GM19240 (cell line): ENCODE data around the gene ANO1.

Source experiments
- DNase-seq: peaks from one replicate; pipeline ENCODE4 v3.0.0; 2011; ENCODE audit warnings: low spot score; ENCODE audit not compliant: insufficient read length

Gene ANO1

DNA sequence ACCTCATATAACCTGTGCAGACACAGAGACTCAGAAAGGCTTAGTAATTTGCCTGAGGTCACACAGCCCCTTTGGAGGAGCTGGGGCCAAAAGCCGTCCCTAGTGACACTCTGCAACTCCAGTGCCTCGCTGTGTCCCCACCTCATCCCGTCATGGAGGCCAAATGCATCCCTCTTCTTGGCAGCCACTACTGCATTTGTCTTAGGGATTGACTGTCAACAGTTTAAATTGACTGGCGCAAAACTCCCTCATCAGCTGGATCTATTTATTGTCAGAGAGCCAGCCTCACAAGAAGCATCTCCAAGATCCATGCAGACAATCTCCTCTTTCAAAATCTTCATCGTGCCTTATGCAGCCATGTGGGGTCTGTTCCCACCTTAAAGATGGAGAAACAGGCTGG lies 35.7 kb downstream of the ANO1 start:
- DNase-seq: no peak

DNA sequence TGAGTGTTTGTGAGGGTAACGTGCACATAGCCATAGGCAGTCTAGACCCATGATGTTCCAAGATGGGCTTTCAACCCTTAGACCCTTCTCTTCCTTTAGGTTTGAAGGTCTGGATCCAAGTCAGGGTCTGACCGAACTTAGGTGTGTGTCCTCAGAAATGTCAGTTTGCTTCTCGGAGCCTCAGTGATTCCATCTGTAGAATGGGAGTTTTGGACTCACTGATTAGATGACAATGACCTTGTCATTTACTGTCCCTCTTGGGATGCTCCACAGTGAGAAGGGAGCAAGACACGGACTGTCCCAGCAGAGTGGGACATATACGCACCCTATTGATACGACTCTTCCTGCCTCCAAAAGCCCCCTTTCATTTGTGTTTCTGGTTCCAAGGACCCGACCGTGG lies 37.7 kb downstream of the ANO1 start:
- no peak for DNase-seq

DNA sequence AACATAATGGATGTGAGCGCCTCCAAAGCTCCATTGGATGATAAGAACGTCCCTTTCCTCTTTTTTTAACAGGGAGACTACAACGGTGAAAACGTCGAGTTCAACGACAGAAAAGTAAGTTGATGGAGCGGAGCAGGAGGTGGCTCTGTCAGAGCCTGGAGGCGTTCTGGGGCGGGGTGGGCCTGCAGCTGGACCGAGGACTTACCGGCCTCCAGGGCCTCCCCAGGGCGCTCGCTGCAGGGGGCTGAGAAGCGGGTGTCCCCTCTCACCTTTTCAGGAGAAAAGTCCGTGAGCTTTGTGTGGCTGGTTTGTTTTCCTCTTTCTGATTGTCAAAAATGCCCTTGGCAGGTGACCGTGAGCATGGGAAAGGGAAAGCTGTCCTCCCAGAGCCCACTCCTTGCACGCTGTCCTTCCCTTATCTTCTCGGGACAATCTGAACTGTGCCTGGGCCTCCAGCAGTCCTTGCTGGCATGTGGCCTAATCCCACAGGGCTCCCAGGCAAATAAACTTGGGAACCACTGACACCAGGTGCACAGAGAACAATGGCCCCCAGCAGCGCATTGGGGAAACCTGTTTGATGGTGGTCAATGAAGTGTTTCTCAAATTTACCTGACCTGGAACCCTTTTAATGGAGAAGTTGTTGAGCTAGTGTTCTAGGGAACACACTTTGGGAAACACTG lies 38.4 kb downstream of the ANO1 start:
- no peak for DNase-seq

DNA sequence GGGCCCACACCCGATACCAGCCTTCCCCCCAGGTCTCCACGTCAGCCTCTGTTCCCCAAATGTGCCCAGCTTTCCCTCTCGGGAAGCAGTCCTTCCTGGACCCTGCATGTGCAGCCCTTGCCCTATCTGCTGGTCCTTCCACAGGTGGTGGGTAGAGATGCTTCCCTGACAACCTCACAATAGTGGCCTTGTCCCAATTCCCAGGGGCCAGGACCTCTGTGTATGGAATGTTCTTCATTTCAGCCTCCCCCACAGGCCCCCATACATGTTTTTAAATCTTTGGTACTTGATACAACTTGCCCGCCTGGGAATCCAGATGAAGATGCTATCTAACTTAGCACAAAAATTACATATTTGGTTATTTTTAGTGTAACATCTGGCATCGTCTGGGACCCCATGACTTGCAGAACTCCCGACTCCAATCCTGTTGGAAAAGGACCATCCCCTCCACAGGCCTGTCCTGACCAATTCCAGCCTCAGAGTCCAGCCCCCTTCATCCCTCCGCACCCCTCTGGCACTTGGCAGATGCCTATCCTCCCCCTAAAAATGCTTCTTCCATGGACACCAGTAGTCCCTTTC lies 39.5 kb downstream of the ANO1 start:
- DNase-seq: no peak

DNA sequence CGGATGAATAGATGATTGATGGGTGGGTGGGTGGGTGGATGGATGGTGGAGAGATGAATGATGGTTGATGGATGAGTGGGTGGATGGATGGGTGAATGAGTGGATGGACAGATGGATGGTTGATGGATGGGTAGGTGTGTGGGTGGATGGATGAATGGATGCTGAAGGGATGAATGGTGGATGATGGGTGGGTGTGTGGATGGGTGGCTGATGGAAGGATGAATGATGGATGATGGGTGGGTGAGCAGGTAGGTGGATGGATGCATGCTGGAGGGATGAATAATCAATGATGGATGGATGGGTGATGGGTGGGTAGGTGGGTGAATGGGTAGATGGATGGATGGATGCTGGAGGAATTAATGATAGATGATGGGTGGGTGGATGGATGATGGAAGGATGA lies 40.5 kb downstream of the ANO1 start:
- DNase-seq: no peak

DNA sequence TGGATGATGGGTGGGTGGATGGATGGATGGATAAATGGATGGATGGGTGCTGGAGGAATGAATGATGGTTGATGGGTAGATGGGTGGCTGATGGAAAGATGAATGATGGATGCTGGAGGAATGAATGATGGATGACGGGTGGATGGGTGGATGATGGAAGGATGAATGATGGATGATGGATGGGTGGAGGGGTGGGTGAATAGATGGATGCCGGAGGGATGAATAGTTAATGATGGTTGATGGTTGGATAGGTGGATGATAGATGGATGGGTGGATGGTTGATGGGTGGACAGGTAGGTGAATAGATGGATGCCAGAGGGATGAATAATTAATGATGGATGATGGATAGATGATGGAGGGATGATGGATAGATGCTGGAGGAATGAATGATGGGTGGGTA lies 41.4 kb downstream of the ANO1 start:
- no peak for DNase-seq

DNA sequence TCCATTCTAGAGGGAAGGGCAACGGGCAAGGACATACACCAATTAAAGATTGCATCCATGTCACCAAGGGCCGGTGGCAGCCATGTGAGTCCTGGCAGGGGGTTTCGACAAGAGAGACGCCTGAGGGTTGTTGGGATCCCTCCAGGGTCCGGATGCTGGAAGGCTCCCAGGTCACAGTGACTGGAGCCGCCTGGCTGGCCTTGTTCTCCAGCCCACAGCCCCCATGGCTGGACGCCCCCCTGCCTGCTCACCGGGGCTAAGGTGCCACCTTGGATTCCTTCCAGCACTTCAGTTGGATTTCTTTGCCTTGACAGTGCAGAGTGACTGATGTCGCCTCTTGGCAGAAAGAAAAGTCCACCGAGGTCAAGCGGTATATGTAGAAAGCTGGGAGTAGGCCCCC lies 42.6 kb downstream of the ANO1 start:
- no peak for DNase-seq

DNA sequence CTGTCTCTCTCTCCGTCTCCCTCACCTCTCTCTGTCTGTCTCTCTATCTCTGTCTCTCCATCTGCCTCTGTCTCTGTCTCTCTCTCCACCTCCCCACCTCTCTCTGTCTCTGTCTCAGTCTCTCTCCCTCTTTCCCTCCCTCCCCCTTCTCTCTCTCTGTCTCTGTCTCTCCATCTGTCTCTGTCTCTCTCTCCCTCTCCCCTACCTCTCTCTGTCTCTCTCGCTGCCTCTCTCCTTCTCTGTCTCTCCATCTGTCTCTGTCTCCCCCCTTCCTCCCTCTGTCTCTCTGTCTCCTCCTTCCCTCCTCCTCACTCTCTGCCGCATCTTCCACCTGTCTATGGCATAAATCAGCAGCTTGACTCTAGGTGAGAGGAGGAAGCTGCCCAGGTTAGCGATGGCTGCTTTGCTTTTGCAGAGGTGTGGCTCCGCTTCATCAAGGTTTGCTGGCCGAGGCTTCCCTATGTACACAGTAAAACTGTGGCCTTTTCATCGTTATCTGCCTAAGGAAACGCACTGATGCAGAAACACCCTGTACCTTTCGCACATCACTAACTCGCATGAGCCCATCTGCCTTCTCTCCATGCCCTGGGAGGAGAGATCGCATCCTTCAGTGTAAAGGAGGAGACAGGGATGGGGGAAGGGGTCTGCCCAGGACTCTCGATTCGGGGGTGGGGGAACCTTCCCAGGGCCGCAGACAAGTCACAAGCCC lies 44.5 kb downstream of the ANO1 start:
- no peak for DNase-seq

DNA sequence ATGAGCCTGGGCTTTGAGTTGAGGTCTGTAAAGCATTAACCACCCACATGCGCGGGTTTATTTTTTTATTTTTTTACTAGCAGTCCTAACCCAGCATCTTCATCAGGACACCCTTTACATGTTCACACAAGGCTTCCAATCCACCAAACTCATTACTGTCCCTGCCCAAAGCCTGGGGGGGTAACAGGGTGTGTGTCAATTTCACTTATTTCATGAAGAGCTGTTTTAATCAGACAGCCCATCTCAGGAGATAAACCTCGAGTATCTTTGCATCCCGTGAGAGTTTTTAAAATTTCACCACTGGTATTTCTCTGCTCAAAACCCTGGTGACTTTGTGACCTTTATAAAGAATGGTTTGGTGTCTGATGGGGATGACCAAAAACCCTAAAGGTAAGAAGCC lies 45.6 kb downstream of the ANO1 start:
- DNase-seq: no peak

DNA sequence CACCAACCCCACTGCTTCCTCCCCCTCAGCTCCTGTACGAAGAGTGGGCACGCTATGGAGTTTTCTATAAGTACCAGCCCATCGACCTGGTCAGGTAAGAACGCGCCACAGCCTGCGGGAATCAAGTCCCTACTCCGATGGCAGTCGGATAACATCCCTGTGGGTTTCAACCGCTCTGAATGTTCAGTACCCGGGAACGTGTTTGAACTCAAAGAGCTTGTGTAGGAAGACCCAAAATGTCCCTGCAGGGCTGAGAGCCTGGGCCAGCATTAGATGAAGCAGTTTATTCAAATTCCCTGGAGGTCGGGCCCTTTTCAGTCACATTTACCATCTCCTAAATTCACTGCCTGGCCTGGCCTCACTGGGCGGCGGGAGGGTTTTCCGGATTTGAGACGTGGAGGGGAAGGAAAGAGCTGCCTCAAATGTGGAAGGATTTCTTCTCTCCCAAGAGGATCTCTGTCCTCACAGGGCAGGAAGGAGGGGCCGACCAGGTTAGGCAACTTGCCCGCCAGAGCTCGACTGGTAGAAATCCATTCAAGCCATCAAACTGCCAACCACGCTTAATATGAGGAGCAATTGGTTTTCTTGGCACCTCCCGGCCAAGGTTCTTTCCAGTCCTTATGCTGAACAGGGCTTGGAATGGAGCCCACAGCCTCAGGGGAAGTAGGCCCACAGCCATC lies 46.3 kb downstream of the ANO1 start:
- DNase-seq: no peak

DNA sequence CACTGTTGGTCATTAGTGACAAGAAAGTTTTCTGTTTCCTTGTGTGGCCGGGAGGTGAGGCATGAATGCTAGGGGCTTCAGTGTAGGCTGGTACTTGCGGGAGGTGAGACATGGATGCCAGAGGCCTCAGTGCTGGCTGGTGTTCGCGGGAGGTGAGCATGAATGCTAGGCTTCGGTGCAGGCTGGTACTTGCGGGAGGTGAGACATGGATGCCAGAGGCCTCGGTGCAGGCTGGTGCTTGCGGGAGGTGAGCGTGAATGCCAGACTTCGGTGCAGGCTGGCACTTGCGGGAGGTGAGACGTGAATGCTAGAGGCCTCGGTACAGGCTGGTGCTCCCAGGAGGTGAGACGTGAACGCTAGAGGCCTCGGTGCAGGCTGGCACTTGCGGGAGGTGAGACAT lies 48.4 kb downstream of the ANO1 start:
- DNase-seq: no peak

DNA sequence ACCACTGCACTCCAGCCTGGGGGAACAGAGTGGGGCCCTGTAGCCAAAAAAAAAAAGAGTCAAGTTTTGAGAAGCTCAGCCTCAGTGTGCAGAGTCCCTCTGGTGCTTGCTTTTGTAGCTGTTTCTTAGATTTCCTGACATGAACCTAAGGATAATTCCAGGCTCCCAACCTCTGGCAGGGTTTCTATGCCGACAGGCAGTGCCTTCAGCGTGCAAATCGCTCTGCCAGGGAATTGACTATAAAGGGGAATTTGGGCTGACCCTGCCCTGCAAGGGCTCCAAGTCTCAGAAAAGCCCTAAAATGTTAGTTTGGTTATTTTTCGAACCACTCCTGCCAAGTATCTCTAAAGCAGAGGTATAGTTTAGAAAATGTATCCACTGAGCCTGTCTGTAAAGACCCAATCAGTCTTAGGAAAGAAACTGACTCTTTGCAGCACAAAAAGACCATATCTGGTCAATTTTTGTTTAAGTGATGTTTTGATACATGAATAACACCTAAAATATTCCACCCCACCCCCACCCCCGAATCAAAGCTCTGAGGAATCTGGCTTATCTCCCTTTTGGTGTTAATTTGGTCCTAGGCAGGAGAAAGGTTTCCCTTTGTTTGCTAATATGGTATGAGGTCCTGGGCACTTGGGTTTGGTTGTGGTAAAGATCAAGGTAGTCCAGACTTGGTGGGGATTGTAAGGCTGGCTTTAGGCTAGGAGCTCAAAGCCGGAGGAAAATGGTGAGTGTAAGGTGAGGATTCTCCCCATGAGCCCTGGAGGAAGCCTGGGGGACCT lies 49.7 kb downstream of the ANO1 start:
- DNase-seq: no peak

DNA sequence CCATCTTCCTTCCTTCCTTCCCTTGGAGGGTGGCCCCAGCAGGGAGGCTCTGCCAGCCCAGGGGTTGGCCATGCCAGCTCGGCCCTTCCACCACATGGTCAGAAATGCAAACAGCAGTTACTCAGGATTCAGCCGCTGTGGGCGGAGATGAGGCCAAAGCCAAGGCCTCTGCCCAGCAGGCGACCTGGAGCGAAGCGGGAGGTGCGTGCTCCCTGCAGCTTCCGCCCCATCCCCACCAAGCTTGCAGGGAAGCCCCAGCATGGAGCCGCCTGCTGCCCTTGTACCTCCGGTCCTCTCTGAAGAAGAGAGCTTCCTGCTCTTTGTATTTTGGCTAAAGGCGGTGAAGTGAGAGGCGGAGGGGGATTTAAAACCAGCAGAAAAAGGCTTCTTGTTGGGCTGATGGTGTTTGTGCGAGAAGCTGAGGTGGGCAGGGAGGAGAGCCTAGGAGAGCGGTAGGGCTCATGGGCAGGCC lies 50.4 kb downstream of the ANO1 start:
- DNase-seq: no peak

DNA sequence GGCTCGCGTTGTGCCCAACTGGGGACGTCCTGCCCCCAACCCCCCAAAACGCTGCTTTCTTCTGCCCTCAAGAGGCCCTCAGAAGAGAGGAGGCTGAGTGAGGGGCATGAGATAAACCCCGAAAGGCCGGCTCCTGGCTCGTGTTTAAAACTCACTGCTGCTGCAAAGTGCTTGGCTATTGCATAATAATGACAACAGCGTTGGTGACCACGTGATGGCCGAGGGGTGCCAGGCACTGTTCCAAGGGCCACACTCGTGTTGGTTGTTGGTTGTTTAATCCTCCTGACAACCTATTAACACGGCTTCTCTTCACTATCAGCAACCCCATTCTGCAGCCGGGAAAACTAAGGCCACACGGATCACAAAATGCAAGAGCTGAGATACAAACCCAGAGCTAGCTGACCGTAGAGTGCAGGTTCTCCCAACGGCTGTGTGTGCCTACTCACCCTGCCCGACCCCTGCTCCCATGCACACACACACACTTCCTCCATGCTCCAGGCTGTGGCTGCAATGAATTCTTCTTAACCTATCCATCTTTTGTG lies 51.0 kb downstream of the ANO1 start:
- no peak for DNase-seq

DNA sequence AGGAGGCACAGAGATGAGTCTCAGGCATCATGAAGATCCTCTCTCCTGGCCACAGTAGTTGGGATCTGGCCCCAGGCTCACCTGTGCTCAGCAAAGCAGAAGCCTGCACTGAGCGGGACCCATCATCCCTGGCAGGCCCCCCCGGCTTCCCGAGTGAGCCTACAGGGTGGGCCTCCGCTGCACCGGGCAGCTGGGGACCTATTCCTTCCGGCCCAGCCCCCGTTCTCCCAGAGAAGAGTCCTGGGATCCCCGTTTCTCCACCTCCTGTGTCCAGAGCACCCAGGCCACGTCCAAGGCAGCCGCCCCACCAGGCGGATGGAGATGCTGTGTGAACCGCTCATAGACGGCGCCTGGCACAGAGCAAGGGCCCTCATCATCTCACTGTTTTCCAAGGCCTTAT lies 52.5 kb downstream of the ANO1 start:
- no peak for DNase-seq

DNA sequence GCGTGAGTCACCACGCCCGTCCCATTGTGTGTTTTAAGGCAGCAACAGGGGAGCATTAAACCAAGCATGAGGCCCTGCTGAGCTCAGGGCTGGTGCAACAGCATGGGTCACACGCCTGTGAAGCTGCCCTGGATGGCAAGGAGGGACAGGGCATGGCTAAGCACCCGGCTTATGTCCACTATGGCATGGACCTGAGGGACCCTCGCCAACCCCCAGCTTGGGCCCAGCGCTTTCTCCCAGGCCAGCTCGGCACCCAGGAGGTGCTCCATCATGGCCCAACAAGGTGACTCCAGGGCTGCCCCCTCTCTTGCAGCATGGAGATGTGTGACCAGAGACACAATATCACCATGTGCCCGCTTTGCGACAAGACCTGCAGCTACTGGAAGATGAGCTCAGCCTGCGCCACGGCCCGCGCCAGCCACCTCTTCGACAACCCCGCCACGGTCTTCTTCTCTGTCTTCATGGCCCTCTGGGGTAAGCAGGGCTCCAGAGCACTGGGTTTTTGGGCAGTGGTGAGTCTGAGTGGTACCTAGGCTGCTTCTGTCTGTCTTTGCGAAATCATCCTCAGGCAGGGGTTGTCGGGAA lies 53.6 kb downstream of the ANO1 start:
- DNase-seq: no peak

DNA sequence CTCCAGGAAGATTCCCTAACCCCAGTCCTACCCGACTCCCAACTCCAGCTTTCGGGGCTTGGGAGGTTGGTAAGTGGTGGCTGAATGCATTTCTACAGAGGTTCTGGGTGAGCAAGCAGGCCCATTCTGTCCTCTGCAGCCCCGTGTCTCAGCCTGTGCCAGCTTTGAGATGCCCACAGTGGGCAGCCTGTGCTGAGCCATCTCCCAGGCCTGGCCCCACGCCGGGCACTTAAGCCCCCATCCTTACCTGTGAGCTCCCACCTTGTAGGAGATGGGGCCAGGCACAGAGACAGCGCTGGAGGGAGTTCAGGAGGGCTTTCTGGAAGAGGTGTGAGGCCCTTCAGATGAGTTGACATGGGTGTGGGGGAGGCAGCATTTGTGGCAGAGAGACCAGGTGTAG lies 54.5 kb downstream of the ANO1 start:
- DNase-seq: no peak

DNA sequence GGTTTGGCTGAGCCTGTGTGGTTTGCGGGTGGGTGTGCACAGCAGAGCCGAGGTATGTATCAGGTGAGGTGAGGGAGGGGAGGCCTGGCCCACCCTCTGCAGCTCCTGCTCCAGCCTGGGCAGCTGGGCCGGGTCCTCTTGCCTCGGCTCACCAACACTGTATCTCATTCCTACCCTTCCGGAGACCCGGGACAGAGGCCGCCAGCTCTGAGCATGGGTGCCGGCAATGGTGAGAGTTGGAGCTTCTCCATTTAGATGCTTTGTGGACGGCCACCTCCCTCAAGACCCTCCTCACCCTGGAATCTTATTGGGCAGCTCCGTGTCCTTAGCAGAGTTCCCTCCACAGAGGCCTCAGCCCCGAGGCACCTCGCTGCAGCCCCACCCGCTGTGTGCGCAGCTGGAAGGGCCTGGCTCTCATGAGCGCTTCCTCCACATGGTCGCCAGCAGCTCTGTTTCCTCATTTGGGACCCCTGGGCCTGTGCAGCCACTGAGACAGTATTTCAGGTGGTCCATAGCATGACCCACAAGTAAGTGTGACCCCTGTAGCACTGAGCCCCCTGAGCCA lies 55.7 kb downstream of the ANO1 start:
- no peak for DNase-seq

DNA sequence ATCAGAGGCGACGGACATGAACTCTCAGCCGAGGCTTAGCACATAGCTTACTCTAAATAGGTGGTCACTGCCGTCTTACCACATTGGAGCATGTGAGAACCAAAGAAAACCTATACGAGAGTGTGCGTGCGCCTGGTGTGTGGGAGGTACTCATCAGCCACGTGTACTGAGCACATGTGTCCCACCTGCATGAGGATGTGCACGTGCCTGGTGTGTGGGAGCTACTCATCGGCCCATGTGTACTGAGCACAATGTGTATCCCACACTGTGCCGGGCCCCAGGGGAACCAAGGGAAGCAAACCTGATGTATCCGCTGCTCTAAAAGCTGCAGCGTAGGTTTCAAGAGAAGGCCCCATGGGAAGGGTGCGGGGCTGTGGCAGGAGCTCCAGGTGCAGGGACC lies 56.4 kb downstream of the ANO1 start:
- no peak for DNase-seq

DNA sequence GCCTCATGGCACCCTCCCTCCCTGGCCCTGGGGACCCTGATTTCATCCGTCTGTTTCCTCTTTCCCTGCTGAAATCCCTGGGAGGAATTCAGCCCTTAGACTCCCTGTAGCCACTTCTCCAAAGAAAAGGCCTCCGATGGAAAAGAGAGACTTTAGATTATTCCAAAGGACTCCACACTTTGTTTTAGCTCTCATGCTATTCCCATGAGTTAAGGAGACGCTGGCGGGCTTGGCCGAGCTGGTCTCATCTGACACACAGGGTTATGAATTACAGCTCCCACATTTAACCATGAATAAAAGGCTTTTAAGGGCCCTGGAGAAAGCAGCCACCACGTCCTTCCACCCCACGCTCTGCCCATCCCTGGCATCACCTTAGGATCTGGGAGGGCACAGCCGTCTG lies 57.0 kb downstream of the ANO1 start:
- no peak for DNase-seq

DNA sequence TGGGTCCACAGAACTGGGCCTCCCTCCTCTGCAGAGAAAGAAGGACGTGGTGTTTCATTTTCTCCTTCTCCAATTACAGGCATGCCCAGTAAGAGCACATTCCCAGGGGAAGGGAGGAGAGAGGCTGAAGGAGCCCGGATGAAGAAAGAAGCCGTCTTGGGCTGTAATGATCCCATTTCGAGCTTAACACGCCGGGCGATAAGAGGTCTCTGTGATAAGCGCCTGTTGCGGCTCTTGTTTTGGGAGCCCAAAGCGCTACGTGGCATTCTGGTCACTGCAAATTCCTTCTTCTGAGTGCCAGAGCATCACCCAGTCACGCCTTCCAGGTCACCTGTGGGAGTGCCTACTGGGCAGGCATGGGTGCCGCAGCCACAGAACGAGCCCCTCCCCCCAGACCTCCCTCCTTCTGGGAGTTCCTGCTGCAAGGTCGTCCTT lies 57.5 kb downstream of the ANO1 start:
- DNase-seq: no peak
